Measurements from ENCODE around the gene TMEM9. TPM values are rescaled to one million over a fixed set of nuclear protein-coding genes. Genes with fewer than 3 reads are reported as not detected.

Gene TMEM9
- total and polyA plus RNA-seq, 2 of the 8 experiments (the other 6 are each of a cell fraction or from before 2014, with no cell fraction given), result 79.9 to 181 TPM

GRCh38 chr1:201184307-201185122 is 30.2 kb upstream of the TMEM9 start (continued):
- TF ChIP-seq CTCF (IDR thresholded peaks at IDR 0.05; ENCODE audit: control extremely low read depth in 1 of 3, insufficient read depth in 1 of 3, low read depth in 1 of 3, low read length in 3 of 3) (peak; percentile 39 to 81 (median 61)), RNF2 (IDR thresholded peaks at IDR 0.05; ENCODE audit: borderline replicate concordance, low read depth, low read length, missing control alignments, poor library complexity, severe bottlenecking) (no peak), FOSL1 (IDR thresholded peaks at IDR 0.05; ENCODE audit: insufficient read depth, low read depth, low read length) (no peak), RXRA (IDR thresholded peaks at IDR 0.05; ENCODE audit: insufficient read depth, low read depth, low read length) (no peak), TCF12 (IDR thresholded peaks at IDR 0.05; ENCODE audit: low read depth, low read length) (no peak), CREB1 (IDR thresholded peaks at IDR 0.05) (0 out of 2 replicates have a peak, but pooled peaks have one; percentile 37), SAP30 (IDR thresholded peaks at IDR 0.05; ENCODE audit: insufficient read depth, insufficient replicate concordance, low read length) (no peak), RAD21 (IDR thresholded peaks at IDR 0.05 in 1 of 2, conservative IDR thresholded peaks at IDR 0.05 in 1 of 2; ENCODE audit: low read depth in 2 of 2, low read length in 2 of 2) (peak; percentile 52 to 60), YY1 (IDR thresholded peaks at IDR 0.05; ENCODE audit: low read depth, low read length) (no peak), TBP (IDR thresholded peaks at IDR 0.05; ENCODE audit: low read depth, low read length) (no peak), E2F6 (IDR thresholded peaks at IDR 0.05) (peak; percentile 67), RFX5 (IDR thresholded peaks at IDR 0.05; ENCODE audit: borderline replicate concordance, low read depth, low read length) (no peak), ASH2L (IDR thresholded peaks at IDR 0.05; ENCODE audit: low read length) (no peak)
